ENCODE data around the gene SCARB1. TPM values are rescaled to one million over a fixed set of nuclear protein-coding genes. Genes with fewer than 3 reads are reported as not detected.

SCARB1 gene
- total and polyA plus RNA-seq, 9 of the 15 experiments (the other 6 are each of a cell fraction or from before 2014, with no cell fraction given): 0.56 to 157 (median 52.8) TPM

DNA sequence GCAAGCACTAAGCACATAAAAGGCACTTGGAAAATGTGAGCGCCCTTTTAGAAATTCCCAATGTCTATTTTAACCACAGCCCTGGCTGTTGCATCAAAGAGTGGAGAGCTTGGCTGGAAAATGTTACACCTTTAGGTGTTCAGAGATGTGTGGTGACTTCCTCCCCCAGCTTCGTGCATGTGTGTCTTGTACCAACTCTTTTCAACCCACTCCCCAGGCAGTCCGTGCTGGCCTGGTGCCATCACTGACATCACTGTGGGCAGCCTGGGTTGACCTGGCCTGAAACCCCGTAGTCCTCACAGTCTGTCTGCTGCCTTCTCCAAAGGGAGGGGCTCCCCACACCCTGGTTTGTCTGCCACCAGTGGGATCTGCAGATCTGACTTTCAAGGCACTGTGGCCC, 101.8 kb downstream of the SCARB1 start:
- H3K9ac ChIP-seq (ENCODE audit: insufficient read depth in 1 of 2, low read depth in 2 of 2, low read length in 2 of 2): no peak overlapping the region
- no peaks in the 10 kb centered on the region for H3K9me1 ChIP-seq (ENCODE audit: control insufficient read depth, insufficient read depth, low read length)
- ChIA-PET CTCF (ENCODE audit: low intra/inter-chr PET ratio) (no interaction called here), POLR2A (interaction anchor here (0.7 kb wide), 1 partner anchor 14 kb away, joined by 3 read pairs; no protein-coding TSS in a partner anchor)
- no peak overlapping the region for H3K4me3 ChIP-seq
- H2AFZ ChIP-seq (ENCODE audit: low read depth, low read length): no peak overlapping the region
- peaks cover 0 to 10% of the 10 kb centered on the region in 2 experiments; a peak in 1 of 5 replicates for H3K4me1 ChIP-seq (replicated peaks in 1 of 2; ENCODE audit: control insufficient read depth in 2 of 2, insufficient read depth in 2 of 2, low read length in 2 of 2)
- H3K4me2 ChIP-seq (ENCODE audit: insufficient read depth, low read length): no peak overlapping the region
- H4K20me1 ChIP-seq (replicated peaks; ENCODE audit: control insufficient read depth, insufficient read depth, low read length): no peaks in the 10 kb centered on the region; the same call in 1 of the 2 replicates
- 2% methylated on average over 4 of the region's 4 CpGs for WGBS (ENCODE audit: insufficient coverage, low coverage, missing lambda C conversion rate)
- ATAC-seq (no peak), DNase-seq (ENCODE audit: extremely low read depth in 1 of 4, low spot score in 3 of 4) (no peak), FAIRE-seq (no peak)
- in situ Hi-C loops (cut with MboI): loop anchor here (10.0 kb wide), 1 partner anchor 427 kb away; no protein-coding TSS in a partner anchor
- BruUV-seq (replicated peaks): no TSS peak
- no peaks in the 10 kb centered on the region for H3K79me2 ChIP-seq (ENCODE audit: control insufficient read depth, insufficient read depth, low read length)
- peaks cover 34 to 58% of the 10 kb centered on the region in 2 experiments; a peak in 4 of 5 replicates for H3K27me3 ChIP-seq (ENCODE audit: control insufficient read depth in 2 of 2, insufficient read depth in 2 of 2, low read length in 2 of 2)
- no peak overlapping the region for H3K27ac ChIP-seq (ENCODE audit: extremely low read depth, low read depth, low read length)
- peaks cover 12% of the 10 kb centered on the region for H3K9me3 ChIP-seq (replicated peaks; ENCODE audit: control insufficient read depth, insufficient read depth, low read depth, low read length)
- no peaks in the 10 kb centered on the region for H3K36me3 ChIP-seq (ENCODE audit: control insufficient read depth, insufficient read depth, low read length)
- TF ChIP-seq GTF2F1 (IDR thresholded peaks at IDR 0.05; ENCODE audit: low read depth, low read length): no peak
- no peak for TF ChIP-seq RBM25 (IDR thresholded peaks at IDR 0.05; ENCODE audit: low read depth, low read length, severe bottlenecking)
- no peak for TF ChIP-seq XRCC4 (IDR thresholded peaks at IDR 0.05; ENCODE audit: extremely low read depth, insufficient read depth, insufficient read length)
- no peak for TF ChIP-seq BCOR (IDR thresholded peaks at IDR 0.05)
- TF ChIP-seq, protein P1, sequence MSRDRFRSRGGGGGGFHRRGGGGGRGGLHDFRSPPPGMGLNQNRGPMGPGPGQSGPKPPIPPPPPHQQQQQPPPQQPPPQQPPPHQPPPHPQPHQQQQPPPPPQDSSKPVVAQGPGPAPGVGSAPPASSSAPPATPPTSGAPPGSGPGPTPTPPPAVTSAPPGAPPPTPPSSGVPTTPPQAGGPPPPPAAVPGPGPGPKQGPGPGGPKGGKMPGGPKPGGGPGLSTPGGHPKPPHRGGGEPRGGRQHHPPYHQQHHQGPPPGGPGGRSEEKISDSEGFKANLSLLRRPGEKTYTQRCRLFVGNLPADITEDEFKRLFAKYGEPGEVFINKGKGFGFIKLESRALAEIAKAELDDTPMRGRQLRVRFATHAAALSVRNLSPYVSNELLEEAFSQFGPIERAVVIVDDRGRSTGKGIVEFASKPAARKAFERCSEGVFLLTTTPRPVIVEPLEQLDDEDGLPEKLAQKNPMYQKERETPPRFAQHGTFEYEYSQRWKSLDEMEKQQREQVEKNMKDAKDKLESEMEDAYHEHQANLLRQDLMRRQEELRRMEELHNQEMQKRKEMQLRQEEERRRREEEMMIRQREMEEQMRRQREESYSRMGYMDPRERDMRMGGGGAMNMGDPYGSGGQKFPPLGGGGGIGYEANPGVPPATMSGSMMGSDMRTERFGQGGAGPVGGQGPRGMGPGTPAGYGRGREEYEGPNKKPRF (IDR thresholded peaks at IDR 0.05; ENCODE audit: low read depth, low read length): no peak
- peak; percentile 54 for TF ChIP-seq NFIC (IDR thresholded peaks at IDR 0.05)
- TF ChIP-seq, protein P2, sequence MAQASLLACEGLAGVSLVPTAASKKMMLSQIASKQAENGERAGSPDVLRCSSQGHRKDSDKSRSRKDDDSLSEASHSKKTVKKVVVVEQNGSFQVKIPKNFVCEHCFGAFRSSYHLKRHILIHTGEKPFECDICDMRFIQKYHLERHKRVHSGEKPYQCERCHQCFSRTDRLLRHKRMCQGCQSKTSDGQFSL (CRISPR knock-in tag; IDR thresholded peaks at IDR 0.05): no peak
- TF ChIP-seq, protein P2 (tag; IDR thresholded peaks at IDR 0.05): no peak
- TF ChIP-seq SMAD4 (CRISPR knock-in tag; conservative IDR thresholded peaks at IDR 0.05): no peak
- no peak for TF ChIP-seq NR1H2 (CRISPR knock-in tag; IDR thresholded peaks at IDR 0.05)
- intact Hi-C loops (cut with micrococcal nuclease): no loop called here
